ENCODE results near the gene GABRB3.

DNA sequence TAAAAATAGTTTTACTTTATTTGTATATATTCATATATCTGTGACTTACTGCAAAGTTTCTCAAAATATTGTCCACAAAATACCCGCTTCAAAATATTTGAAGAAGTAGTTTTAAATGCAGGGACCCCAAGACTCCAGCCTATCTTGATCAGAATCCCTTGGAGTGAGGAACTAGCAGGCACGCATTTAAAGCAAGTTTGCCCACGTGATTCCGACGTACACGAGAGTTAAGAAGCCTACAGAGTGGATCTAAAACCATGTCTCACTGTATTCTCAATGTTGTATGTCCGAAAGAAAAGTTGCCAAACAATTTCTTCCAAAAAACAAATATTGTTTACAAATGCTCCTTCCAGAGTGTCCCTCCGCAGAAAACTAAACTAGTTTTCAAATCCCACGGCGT lies 1.7 kb downstream of the GABRB3 start:
- TF ChIP-seq EZH2 (IDR thresholded peaks at IDR 0.05; ENCODE audit: low read depth, low read length, severe bottlenecking) = no peak
- no peak for TF ChIP-seq CHD2 (IDR thresholded peaks at IDR 0.05; ENCODE audit: low read length)
- TF ChIP-seq CTCF (IDR thresholded peaks at IDR 0.05; ENCODE audit: control extremely low read depth in 1 of 3, insufficient read depth in 1 of 3, low read depth in 1 of 3, low read length in 3 of 3) = no peak
- TF ChIP-seq MAX (IDR thresholded peaks at IDR 0.05) = no peak
- no peak for TF ChIP-seq POLR2AphosphoS5 (IDR thresholded peaks at IDR 0.05; ENCODE audit: low read depth, low read length)
- TF ChIP-seq NRF1 (IDR thresholded peaks at IDR 0.05; ENCODE audit: low read depth, low read length) = no peak
- no peak for TF ChIP-seq KDM1A (IDR thresholded peaks at IDR 0.05; ENCODE audit: borderline replicate concordance, low read length)
- no peak for TF ChIP-seq TAF1 (IDR thresholded peaks at IDR 0.05; ENCODE audit: low read depth, low read length)

All from H1 (cell line).